CD4-positive, alpha-beta T cell (primary cell): ENCODE results near the gene IQGAP1. TPM values are rescaled to one million over a fixed set of nuclear protein-coding genes. Genes with fewer than 3 reads are reported as not detected.
"Not testable (repeated sequence)": the region's sequence is repeated elsewhere in the genome, so short reads cannot be mapped to it uniquely, and the experiment has no call there.

ENCODE experiments used
- ATAC-seq: fragments of 200-7000 bp; cut with Tn5 transposase; one replicate; pipeline ENCODE4 v1.10.0; 2022; ENCODE audit warnings: mild to moderate bottlenecking; ENCODE audit not compliant: poor library complexity
- CTCF ChIA-PET: fragments of 350-600 bp; sonication (Branson Sonifier 250); formaldehyde crosslinking; loops from one replicate; lab custom pipeline; 2021; ENCODE audit warnings: antibody characterized with exemption, inconsistent platforms; lab: Charles Lee
- POLR2A ChIA-PET: fragments of 350-600 bp; sonication (Branson Sonifier 250); formaldehyde crosslinking; loops from one replicate; lab custom pipeline; 2021; ENCODE audit warnings: antibody characterized with exemption, inconsistent platforms; lab: Charles Lee
- DNase-seq, 14 experiments: peaks; one replicate each; pipeline ENCODE4 v3.0.0-alpha.2; 2013 to 2020; ENCODE audit warnings: mixed read lengths in 2 of 14
- H3K27ac ChIP-seq, 2 donors: one replicate each; pipeline versions ENCODE4 v1.5.1 to v1.7.0; 2013; ENCODE audit warnings: low read length in 2 of 2, low read depth in 1 of 2, mild to moderate bottlenecking in 1 of 2
- H3K27me3 ChIP-seq, 2 experiments: 1 replicate in 1 of 2; 2 replicates in 1 of 2; pipeline versions ENCODE4 v1.6.1 to v1.7.0; 2013; ENCODE audit warnings: low read length in 2 of 2, control low read depth in 1 of 2, mild to moderate bottlenecking in 1 of 2, moderate library complexity in 1 of 2; ENCODE audit not compliant: insufficient read depth in 2 of 2, control insufficient read depth in 1 of 2
- H3K36me3 ChIP-seq: one replicate; pipeline ENCODE4 v1.6.1; 2013; ENCODE audit warnings: low read length, control low read depth; ENCODE audit not compliant: insufficient read depth
- H3K4me1 ChIP-seq: one replicate; pipeline ENCODE4 v1.6.1; 2013; ENCODE audit warnings: low read length, control low read depth; ENCODE audit not compliant: insufficient read depth
- H3K4me3 ChIP-seq: one replicate; pipeline ENCODE4 v1.5.1; 2013; ENCODE audit warnings: mild to moderate bottlenecking, low read length, moderate library complexity
- H3K9me3 ChIP-seq, 2 experiments: 1 replicate in 1 of 2; 2 replicates in 1 of 2; pipeline versions ENCODE4 v1.6.1 to v1.7.0; 2013; ENCODE audit warnings: low read length in 2 of 2, mild to moderate bottlenecking in 2 of 2, control low read depth in 1 of 2, moderate library complexity in 1 of 2; ENCODE audit not compliant: control insufficient read depth in 1 of 2, insufficient read depth in 1 of 2
- H3K27ac Mint-ChIP-seq: one replicate; pipeline ENCODE4 v1.8.0; 2020; ENCODE audit warnings: mixed read lengths
- H3K27me3 Mint-ChIP-seq: one replicate; pipeline ENCODE4 v1.8.0; 2021; ENCODE audit warnings: mixed read lengths
- H3K36me3 Mint-ChIP-seq: one replicate; pipeline ENCODE4 v1.8.0; 2021; ENCODE audit warnings: low read depth, mixed read lengths
- H3K4me1 Mint-ChIP-seq: one replicate; pipeline ENCODE4 v1.8.0; 2021; ENCODE audit warnings: low read depth, mixed read lengths
- H3K4me3 Mint-ChIP-seq: one replicate; pipeline ENCODE4 v1.8.0; 2020; ENCODE audit warnings: mild to moderate bottlenecking, mixed read lengths
- H3K9me3 Mint-ChIP-seq: one replicate; pipeline ENCODE4 v1.8.0; 2020; ENCODE audit warnings: mixed read lengths
- intact Hi-C, 2 experiments: fragments of 100-400 bp; cut with DNase I in 1 of 2; cut with micrococcal nuclease in 1 of 2; formaldehyde crosslinking; loops; one replicate each; pipeline versions ENCODE4 v1.15.1 to v1.9.0; 2023 to 2025; cut with DNase I, micrococcal nuclease
- total RNA-seq, 174 experiments: library from RNA in 2 of 174; stranded (reverse) in 2 of 174; gene quantifications; one replicate each; pipeline ENCODE4 v1.2.3 and lab custom pipeline; 2021 to 2026
- TF ChIP-seq, protein P1 (sequence below): fragments of 200-600 bp; IDR thresholded peaks from one replicate; pipeline ENCODE4 v1.8.0; 2022; ENCODE audit warnings: antibody characterized with exemption, mild to moderate bottlenecking

IQGAP1 gene
- total RNA-seq, 2 experiments from 2014 or later: 76.8 to 78.7 TPM

GRCh38 chr15:90519688-90520087 lies 131.6 kb downstream of the IQGAP1 start:
- Histone ChIP-seq H3K36me3 (no peaks in the 10 kb centered on the region), H3K4me1 (no peaks in the 10 kb centered on the region), H3K27me3 (no peaks in the 10 kb centered on the region), H3K4me3 (no peak overlapping the region), H3K27ac (no peak overlapping the region), H3K9me3 (no peaks in the 10 kb centered on the region)
- Mint-ChIP-seq H3K4me3 (no peak overlapping the region), H3K27me3 (no peaks in the 10 kb centered on the region), H3K27ac (no peak overlapping the region), H3K4me1 (no peaks in the 10 kb centered on the region), H3K36me3 (no peaks in the 10 kb centered on the region), H3K9me3 (no peaks in the 10 kb centered on the region)
- POLR2A ChIA-PET: interaction anchor here (0.6 kb wide), 1 partner anchor 10 kb away, joined by 3 read pairs; no protein-coding TSS in a partner anchor
- CTCF ChIA-PET: no interaction called here
- no peak for ATAC-seq
- TF ChIP-seq, protein P1, sequence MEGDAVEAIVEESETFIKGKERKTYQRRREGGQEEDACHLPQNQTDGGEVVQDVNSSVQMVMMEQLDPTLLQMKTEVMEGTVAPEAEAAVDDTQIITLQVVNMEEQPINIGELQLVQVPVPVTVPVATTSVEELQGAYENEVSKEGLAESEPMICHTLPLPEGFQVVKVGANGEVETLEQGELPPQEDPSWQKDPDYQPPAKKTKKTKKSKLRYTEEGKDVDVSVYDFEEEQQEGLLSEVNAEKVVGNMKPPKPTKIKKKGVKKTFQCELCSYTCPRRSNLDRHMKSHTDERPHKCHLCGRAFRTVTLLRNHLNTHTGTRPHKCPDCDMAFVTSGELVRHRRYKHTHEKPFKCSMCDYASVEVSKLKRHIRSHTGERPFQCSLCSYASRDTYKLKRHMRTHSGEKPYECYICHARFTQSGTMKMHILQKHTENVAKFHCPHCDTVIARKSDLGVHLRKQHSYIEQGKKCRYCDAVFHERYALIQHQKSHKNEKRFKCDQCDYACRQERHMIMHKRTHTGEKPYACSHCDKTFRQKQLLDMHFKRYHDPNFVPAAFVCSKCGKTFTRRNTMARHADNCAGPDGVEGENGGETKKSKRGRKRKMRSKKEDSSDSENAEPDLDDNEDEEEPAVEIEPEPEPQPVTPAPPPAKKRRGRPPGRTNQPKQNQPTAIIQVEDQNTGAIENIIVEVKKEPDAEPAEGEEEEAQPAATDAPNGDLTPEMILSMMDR: no peak
- DNase-seq: no peak
- intact Hi-C loops: no loop called here

DNA sequence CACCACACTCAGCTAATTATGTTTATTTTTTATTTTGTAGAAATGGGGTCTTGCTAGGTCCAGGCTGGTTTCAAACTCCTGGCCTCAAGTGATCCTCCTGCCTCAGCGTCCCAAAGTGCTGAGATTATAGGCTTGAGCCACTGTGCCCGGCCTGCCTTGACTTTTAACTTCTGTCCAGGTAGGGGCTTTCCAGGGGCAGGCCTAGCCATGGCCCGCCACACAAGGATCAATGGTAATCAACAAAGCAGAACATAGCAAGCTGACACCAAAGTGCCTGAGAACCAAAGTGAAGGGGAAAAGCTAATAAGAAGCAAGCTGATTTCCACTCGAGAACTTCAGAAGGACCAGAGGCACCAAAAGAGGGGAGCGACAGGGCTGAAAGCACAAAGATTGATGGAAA lies 132.3 kb downstream of the IQGAP1 start:
- Histone ChIP-seq H3K4me1 (no peaks in the 10 kb centered on the region), H3K27me3 (no peaks in the 10 kb centered on the region), H3K4me3 (no peak overlapping the region), H3K36me3 (no peaks in the 10 kb centered on the region), H3K27ac (no peak overlapping the region), H3K9me3 (no peaks in the 10 kb centered on the region)
- intact Hi-C loops: no loop called here
- no peaks in the 10 kb centered on the region for H3K9me3 Mint-ChIP-seq
- H3K4me3 Mint-ChIP-seq: no peak overlapping the region
- ChIA-PET CTCF (no interaction called here), POLR2A (no interaction called here)
- no peaks in the 10 kb centered on the region for H3K36me3 Mint-ChIP-seq
- H3K4me1 Mint-ChIP-seq: no peaks in the 10 kb centered on the region
- DNase-seq (no peak), ATAC-seq (no peak)
- no peaks in the 10 kb centered on the region for H3K27me3 Mint-ChIP-seq
- TF ChIP-seq, protein P1: no peak
- no peak overlapping the region for H3K27ac Mint-ChIP-seq

DNA sequence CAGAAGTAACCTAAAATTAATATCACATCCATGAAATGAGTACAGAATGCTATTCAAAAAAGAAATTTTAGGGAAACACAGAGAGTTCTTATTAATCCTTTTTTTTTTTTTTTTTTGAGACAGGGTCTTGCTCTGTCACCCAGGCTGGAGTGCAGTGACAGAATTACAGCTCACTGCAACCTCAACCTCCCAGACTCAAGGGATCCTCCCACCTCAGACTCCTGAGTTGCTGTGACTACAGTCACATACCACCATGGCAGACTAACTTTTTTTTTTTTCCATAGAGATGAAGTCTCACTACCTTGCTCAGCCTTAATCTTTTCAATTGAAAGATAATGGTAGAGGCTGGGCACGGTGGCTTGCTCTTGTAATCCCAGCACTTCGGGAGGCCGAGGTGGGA lies 135.3 kb downstream of the IQGAP1 start:
- Mint-ChIP-seq H3K27ac (no peak overlapping the region), H3K4me1 (no peaks in the 10 kb centered on the region), H3K4me3 (no peak overlapping the region), H3K27me3 (no peaks in the 10 kb centered on the region), H3K9me3 (no peaks in the 10 kb centered on the region), H3K36me3 (no peaks in the 10 kb centered on the region)
- intact Hi-C loops: no loop called here
- ChIA-PET CTCF (no interaction called here), POLR2A (no interaction called here)
- H3K27ac ChIP-seq: no peak overlapping the region
- no peaks in the 10 kb centered on the region for H3K27me3 ChIP-seq
- H3K4me3 ChIP-seq: no peak overlapping the region
- ATAC-seq: no peak
- no peaks in the 10 kb centered on the region for H3K9me3 ChIP-seq
- no peaks in the 10 kb centered on the region for H3K36me3 ChIP-seq
- no peak for DNase-seq
- TF ChIP-seq, protein P1: no peak
- H3K4me1 ChIP-seq: no peaks in the 10 kb centered on the region

GRCh38 chr15:90524018-90524803 lies 136.2 kb downstream of the IQGAP1 start:
- H3K9me3 ChIP-seq, H3K4me3 Mint-ChIP-seq, H3K36me3 ChIP-seq, H3K27ac Mint-ChIP-seq, H3K27me3 Mint-ChIP-seq, intact Hi-C loops, H3K4me3 ChIP-seq, H3K9me3 Mint-ChIP-seq, H3K4me1 ChIP-seq, DNase-seq, H3K27ac ChIP-seq, ATAC-seq, H3K4me1 Mint-ChIP-seq, H3K27me3 ChIP-seq, H3K36me3 Mint-ChIP-seq: not testable (repeated sequence)
- CTCF ChIA-PET: interaction anchor here (1.3 kb wide), 1 partner anchor 12 kb away, joined by 3 read pairs; no protein-coding TSS in a partner anchor
- POLR2A ChIA-PET: interaction anchor here (0.6 to 1.5 kb wide), 2 partner anchors 16 to 36 kb away, joined by 3 to 5 read pairs; no protein-coding TSS in a partner anchor
